ENCODE data around the gene RTL10. TPM values are rescaled to one million over a fixed set of nuclear protein-coding genes. Genes with fewer than 3 reads are reported as not detected.

The RTL10 gene
- total and polyA plus RNA-seq, 2 of the 4 experiments (the other 2 are of a cell fraction) = 8.6 to 12.1 TPM

GRCh38 chr22:19844377-19845053 lies 10.2 kb downstream of the RTL10 start:
- intact Hi-C loops (cut with micrococcal nuclease) (no loop called here), in situ Hi-C loops (cut with MboI; ENCODE audit: low sequenced_read_pairs) (no loop called here), dilution Hi-C loops (cut with HindIII; ENCODE audit: low sequenced_read_pairs, unreplicated experiment) (no loop called here)
- Histone ChIP-seq H3K79me1 (ENCODE audit: low read depth in 1 of 2, low read length in 2 of 2) (peaks cover 22 to 76% of the 10 kb centered on the region in 2 experiments), H4K91ac (ENCODE audit: insufficient read depth, low read depth, low read length) (no peak overlapping the region), H2BK5ac (ENCODE audit: low read depth, low read length, poor library complexity, severe bottlenecking) (no peak overlapping the region), H3K27ac (ENCODE audit: insufficient read depth, low read length) (no peak overlapping the region), H3K18ac (ENCODE audit: low read depth, low read length) (no peak overlapping the region), H3K4me3 (ENCODE audit: insufficient read depth, low read depth, low read length) (no peak overlapping the region), H2AFZ (replicated peaks; ENCODE audit: low read length, poor library complexity) (peak overlapping the region; percentile 12), H3K9ac (ENCODE audit: low read depth, low read length) (no peak overlapping the region), H3K23ac (ENCODE audit: low read depth, low read length) (no peak overlapping the region), H3K4ac (ENCODE audit: low read depth, low read length) (no peak overlapping the region), H2BK15ac (ENCODE audit: low read depth, low read length) (no peak overlapping the region), H3K36me3 (ENCODE audit: control insufficient read depth, insufficient read depth, low read length) (peaks cover 6% of the 10 kb centered on the region), H2BK20ac (ENCODE audit: low read depth, low read length) (no peak overlapping the region), H4K8ac (ENCODE audit: low read depth in 2 of 2, low read length in 2 of 2) (peak overlapping the region in 1 of 2 experiments; percentile 14; a peak in 1 of 4 replicates), H4K5ac (ENCODE audit: low read depth, low read length) (no peak overlapping the region), H3K9me3 (ENCODE audit: control insufficient read depth, insufficient read depth, low read length) (peaks cover 3% of the 10 kb centered on the region; the same call in 1 of the 2 replicates), H3K4me2 (ENCODE audit: low read depth, low read length) (no peak overlapping the region), H2AK5ac (ENCODE audit: low read depth, low read length) (no peak overlapping the region), H3K27me3 (ENCODE audit: control insufficient read depth, insufficient read depth, low read length) (no peaks in the 10 kb centered on the region), H2BK120ac (ENCODE audit: low read depth, low read length) (no peak overlapping the region), H3K14ac (replicated peaks; ENCODE audit: low read depth, low read length) (no peak overlapping the region), H4K20me1 (ENCODE audit: insufficient read depth, low read length) (peaks cover 39% of the 10 kb centered on the region), H2AK9ac (replicated peaks; ENCODE audit: low read depth, low read length, poor library complexity) (no peak overlapping the region), H3K9me1 (ENCODE audit: insufficient read depth, low read length) (peaks cover 20% of the 10 kb centered on the region), H3K4me1 (ENCODE audit: control insufficient read depth, insufficient read depth, low read length) (peaks cover 10% of the 10 kb centered on the region), H3K56ac (ENCODE audit: extremely low read depth, insufficient read depth, low read length) (no peak overlapping the region)
- 60% methylated on average over 14 of the region's 18 CpGs; no CpG with 5 or more reads in 1 of the 2 experiments for WGBS, 2 experiments (ENCODE audit: extremely low coverage in 2 of 2, insufficient read length in 1 of 2)
- no TSS peak for BruUV-seq (replicated peaks)
- ATAC-seq (ENCODE audit: low read depth) (peak; percentile 56), DNase-seq (peak; percentile 40)
- POLR2A ChIA-PET (ENCODE audit: unreplicated experiment) = no interaction called here
- CTCF ChIA-PET = no interaction called here
- TF ChIP-seq CHD1 (IDR thresholded peaks at IDR 0.05; ENCODE audit: low read depth, low read length) (no peak), NFE2L2 (IDR thresholded peaks at IDR 0.05; ENCODE audit: low read depth, low read length) (no peak), MAZ (IDR thresholded peaks at IDR 0.05; ENCODE audit: borderline replicate concordance, low read depth, low read length) (no peak), CTCF (conservative IDR thresholded peaks at IDR 0.05; ENCODE audit: low read depth, low read length) (no peak), FOS (IDR thresholded peaks at IDR 0.05; ENCODE audit: low read depth, low read length) (no peak), CEBPB (IDR thresholded peaks at IDR 0.05; ENCODE audit: low read depth, low read length) (no peak), ELK1 (IDR thresholded peaks at IDR 0.05; ENCODE audit: borderline replicate concordance, low read depth, low read length) (no peak), RCOR1 (IDR thresholded peaks at IDR 0.05; ENCODE audit: insufficient replicate concordance, low read length) (no peak), MXI1 (IDR thresholded peaks at IDR 0.05; ENCODE audit: borderline replicate concordance, low read depth, low read length) (no peak), RFX5 (IDR thresholded peaks at IDR 0.05; ENCODE audit: low read depth, low read length) (no peak), USF2 (IDR thresholded peaks at IDR 0.05; ENCODE audit: low read depth, low read length) (no peak), SMC3 (IDR thresholded peaks at IDR 0.05; ENCODE audit: low read depth, low read length) (no peak), RAD21 (IDR thresholded peaks at IDR 0.05; ENCODE audit: low read length) (no peak), MAFK (IDR thresholded peaks at IDR 0.05; ENCODE audit: low read depth, low read length) (no peak), POLR2A (IDR thresholded peaks at IDR 0.05; ENCODE audit: low read depth, low read length) (no peak), BHLHE40 (IDR thresholded peaks at IDR 0.05; ENCODE audit: low read depth, low read length) (no peak)
